IPS DF 6.9 (cell line): ENCODE measurements around the gene LRRC3C.

ENCODE experiments used
- DNase-seq: peaks from one replicate; pipeline ENCODE4 v3.0.0-alpha.2; 2013; ENCODE audit warnings: low read depth, low spot score
- H3K27ac ChIP-seq: one replicate; pipeline ENCODE4 v1.5.1; 2013; ENCODE audit warnings: low read length, control low read depth
- H3K27me3 ChIP-seq: 2 replicates; pipeline ENCODE4 v1.6.1; 2013; ENCODE audit warnings: mild to moderate bottlenecking, low read length; ENCODE audit not compliant: control insufficient read depth, insufficient read depth
- H3K36me3 ChIP-seq: 2 replicates; pipeline ENCODE4 v1.6.1; 2013; ENCODE audit warnings: low read length; ENCODE audit not compliant: control insufficient read depth, insufficient read depth
- H3K4me1 ChIP-seq: 2 replicates; pipeline ENCODE4 v1.6.1; 2013; ENCODE audit warnings: low read length; ENCODE audit not compliant: control insufficient read depth, insufficient read depth
- H3K4me3 ChIP-seq: 2 replicates; pipeline ENCODE4 v1.5.1; 2013; ENCODE audit warnings: mild to moderate bottlenecking, low read length
- H3K9me3 ChIP-seq: 2 replicates; pipeline ENCODE4 v1.6.1; 2013; ENCODE audit warnings: low read length, inconsistent platforms; ENCODE audit not compliant: control insufficient read depth, insufficient read depth
- WGBS: extraction: QIAGEN DNeasy Blood & Tissue Kit; methylation state at CpG from one replicate; pipeline ENCODE4 v1.1.7; 2013; ENCODE audit warnings: mixed read lengths, missing lambda C conversion rate; ENCODE audit not compliant: insufficient read length, insufficient coverage; 5-methylcytosine and 5-hydroxymethylcytosine counted together

Gene LRRC3C

DNA sequence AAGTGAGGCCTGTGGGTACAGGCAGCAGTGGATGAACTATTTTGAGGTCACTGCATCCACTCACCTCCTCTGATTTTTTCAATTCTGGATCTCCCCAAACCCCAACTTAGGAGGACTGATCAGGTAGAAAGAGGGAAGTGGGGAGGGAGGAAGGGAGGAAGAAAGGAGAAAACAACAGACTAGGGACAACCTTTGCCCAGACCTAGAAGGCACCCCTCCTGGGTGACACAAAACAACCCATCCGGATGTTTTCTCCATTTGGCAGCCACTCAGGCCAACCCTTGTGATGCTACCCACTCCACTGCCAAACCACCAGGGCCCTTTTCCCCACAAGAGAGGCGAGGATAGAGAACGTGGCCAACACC lies 2.9 kb upstream of the LRRC3C start:
- Histone ChIP-seq H3K4me1 (peaks cover 3% of the 10 kb centered on the region; the same call in 1 of the 2 replicates), H3K27me3 (no peaks in the 10 kb centered on the region), H3K9me3 (no peaks in the 10 kb centered on the region), H3K36me3 (peaks cover 23% of the 10 kb centered on the region), H3K4me3 (no peak overlapping the region), H3K27ac (no peak overlapping the region)
- WGBS: no CpG with 5 or more reads among the region's 3 CpGs
- no peak for DNase-seq

DNA sequence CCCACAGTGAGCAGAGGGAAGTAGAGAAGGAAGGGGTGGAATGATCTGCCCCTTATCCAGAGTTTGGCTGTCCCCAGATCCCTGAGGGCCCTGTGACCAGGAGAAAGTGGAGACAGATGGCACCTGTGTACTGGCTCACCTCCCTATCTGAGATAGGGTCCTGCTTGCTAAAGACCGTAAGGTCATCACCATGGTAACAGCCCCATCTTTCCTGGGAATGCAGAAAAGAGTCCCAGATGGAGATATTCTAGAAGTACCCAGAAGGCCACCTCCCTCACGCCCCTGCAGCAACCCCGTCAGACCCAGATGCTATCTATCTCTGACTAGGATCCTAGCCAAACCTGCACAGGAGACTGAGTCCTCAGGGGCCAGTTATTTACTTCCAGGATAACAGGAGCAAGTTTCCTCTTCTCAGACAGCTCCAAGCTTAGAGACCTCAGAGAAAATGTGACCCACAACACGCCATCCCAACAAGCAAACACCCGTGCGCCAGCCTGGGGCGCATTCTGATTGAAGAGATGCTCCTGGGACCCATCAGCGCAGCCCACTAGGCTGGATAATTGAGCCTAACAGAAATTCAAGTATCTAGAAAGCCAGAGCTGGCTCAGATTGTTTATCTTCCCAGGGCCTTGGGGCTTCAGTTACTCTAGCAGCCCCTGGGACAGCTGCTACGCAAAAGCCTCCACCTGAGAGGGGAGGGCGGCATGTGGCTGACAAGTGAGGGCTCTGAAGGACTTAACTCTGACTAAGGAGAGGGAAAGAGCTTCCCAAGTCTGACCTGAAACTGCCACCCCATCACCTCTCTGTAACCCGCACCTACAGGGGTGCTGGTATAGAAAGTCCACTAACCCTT lies 2.0 kb upstream of the LRRC3C start:
- no peak for DNase-seq
- WGBS: no CpG with 5 or more reads among the region's 11 CpGs
- H3K9me3 ChIP-seq: no peaks in the 10 kb centered on the region
- peaks cover 3% of the 10 kb centered on the region; the same call in 1 of the 2 replicates for H3K4me1 ChIP-seq
- H3K27ac ChIP-seq: no peak overlapping the region
- H3K36me3 ChIP-seq: peaks cover 23% of the 10 kb centered on the region
- H3K4me3 ChIP-seq: no peak overlapping the region
- no peaks in the 10 kb centered on the region for H3K27me3 ChIP-seq

DNA sequence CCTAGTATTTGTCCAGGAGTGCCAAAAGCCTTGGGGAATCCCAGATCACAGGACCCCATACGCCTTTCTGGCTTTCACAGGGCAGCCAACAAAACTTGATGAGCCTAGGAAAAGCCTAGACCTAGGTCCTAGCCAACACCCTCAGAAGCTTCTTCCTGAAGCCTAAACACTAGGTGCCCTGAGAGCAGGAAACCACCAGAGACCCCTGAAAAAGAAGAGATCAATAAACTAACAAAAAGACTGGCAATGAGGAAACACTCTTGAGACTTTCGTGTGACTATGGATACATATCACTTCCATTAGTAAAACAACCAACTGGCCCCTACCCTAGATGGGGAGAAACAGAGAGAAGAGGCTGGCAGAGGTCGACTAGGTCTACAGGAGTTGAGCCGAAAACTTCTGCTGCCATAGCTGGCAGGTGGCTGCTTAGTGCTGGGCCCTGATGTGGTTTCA lies 1.4 kb upstream of the LRRC3C start:
- peaks cover 3% of the 10 kb centered on the region; the same call in 1 of the 2 replicates for H3K4me1 ChIP-seq
- no peak for DNase-seq
- H3K36me3 ChIP-seq: peaks cover 22% of the 10 kb centered on the region
- no peak overlapping the region for H3K27ac ChIP-seq
- no CpG with 5 or more reads among the region's 4 CpGs for WGBS
- no peaks in the 10 kb centered on the region for H3K27me3 ChIP-seq
- peak overlapping the region; percentile 91; the same call in 1 of the 2 replicates for H3K4me3 ChIP-seq
- no peaks in the 10 kb centered on the region for H3K9me3 ChIP-seq

DNA sequence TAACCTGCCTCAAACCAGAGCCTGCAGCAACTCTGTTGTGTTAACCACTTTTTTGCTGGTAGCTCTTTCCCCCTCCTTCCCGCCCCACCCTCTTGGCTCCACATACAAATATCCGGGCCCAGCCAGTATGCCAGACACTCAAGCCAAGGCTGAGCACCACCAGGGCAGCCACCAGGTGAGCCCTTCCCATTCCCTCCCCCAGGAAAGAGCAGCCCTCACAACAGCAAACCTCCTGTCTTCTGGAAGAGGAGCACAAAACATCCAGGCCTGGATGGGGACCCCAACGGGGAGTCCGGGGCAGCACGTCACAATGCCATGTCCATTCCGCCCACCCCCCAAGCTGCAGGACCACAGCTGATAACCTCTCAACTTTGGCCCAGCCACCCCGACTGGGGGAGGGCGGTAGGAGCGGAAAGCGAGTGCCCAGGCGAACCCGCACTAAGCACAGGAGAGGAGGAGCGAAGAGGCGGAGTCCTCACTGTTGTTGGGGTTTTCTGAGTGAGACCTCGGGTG lies 888 bp upstream of the LRRC3C start:
- DNase-seq: peak; percentile 22
- WGBS: no CpG with 5 or more reads among the region's 15 CpGs
- H3K27me3 ChIP-seq: no peaks in the 10 kb centered on the region
- no peaks in the 10 kb centered on the region for H3K9me3 ChIP-seq
- peaks cover 3% of the 10 kb centered on the region; the same call in 1 of the 2 replicates for H3K4me1 ChIP-seq
- H3K36me3 ChIP-seq: peaks cover 18% of the 10 kb centered on the region
- peak overlapping the region; percentile 91 for H3K4me3 ChIP-seq
- no peak overlapping the region for H3K27ac ChIP-seq

DNA sequence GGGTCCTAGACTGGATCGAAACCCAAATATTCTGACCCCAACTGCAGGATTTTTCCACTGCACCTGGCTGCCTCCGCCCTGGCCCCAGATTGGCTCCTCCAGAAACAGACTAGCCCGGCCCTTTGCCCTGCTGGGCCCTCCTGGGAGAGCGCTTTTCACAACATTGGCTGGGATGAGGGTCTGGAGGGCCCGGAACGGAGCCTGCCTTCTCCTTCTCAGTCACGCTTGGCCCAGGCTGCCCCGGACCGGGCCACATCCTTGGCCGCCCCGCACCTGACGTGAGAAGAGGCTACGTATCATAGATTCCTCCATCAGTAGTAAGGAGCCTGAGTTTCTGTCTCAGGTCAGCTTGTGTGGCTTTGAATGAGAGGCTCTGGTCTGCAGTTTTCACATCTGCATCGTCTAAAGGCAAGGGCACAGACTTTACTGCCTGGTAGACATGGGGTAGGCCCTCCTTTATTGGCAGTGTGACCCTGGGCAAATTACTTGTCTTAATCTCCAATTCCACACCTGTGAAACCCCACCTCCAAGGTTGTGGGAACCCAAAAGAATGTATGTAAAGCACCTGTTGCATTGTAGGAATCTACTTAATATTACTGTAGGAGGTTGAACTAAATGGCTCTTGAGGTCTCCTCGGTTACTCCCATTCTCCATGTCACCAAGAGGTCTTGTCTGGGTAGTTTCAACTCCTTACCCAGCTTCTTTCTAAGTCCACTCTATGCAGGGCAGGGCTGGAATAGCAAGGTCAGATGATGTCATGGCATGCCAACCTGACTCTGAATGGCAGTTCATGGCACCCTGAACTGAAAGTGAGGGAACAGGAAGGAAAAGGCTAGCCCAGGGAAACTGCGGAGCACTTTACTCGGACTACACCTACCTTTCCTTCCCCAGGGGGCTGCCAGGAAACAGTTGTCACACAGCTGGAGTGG lies 661 bp downstream of the LRRC3C start:
- Histone ChIP-seq H3K4me1 (peaks cover 3% of the 10 kb centered on the region; the same call in 1 of the 2 replicates), H3K36me3 (peaks cover 3% of the 10 kb centered on the region), H3K9me3 (no peaks in the 10 kb centered on the region), H3K27me3 (no peaks in the 10 kb centered on the region), H3K4me3 (peak overlapping the region; percentile 65; the same call in 1 of the 2 replicates), H3K27ac (no peak overlapping the region)
- DNase-seq: peak; percentile 18
- no CpG with 5 or more reads among the region's 17 CpGs for WGBS

DNA sequence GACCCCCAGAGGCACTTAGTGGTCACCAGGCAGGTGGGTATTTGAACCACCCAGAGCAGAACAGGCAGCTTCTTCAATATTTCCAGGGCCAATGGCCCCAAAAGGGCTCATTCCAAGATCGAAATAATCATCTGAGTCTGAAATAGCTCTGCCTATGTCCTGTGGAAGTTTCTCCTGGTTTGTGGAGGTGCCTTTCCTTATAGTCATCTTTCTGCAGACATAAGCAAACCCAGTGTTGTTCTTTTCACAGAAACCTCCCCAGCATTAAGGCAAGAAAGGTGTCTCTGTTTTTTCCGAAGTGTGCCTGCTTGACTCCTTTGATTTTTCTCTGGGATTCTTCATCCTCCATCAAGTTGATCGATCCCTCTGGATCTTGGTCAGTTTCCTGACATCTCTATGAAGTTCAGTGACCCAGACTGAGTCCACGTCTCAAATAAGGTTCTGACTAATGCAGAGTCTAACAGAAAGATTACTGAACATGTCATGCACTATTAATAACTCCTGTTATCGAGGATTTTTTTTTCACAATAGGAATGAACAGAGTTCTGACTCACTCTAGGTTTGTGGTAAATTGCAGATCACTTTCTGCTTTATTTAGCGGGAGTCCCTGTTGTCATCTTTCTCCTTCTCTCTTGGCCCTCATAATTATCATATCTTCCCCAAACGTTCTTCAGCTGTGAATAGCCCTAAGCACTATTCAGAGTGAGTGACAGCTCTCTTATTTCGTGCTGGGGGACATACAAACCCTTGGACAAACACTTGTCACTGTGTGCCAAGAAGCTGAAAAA lies 1.5 kb downstream of the LRRC3C start:
- H3K4me3 ChIP-seq: no peak overlapping the region
- no peaks in the 10 kb centered on the region for H3K27me3 ChIP-seq
- H3K4me1 ChIP-seq: peaks cover 5% of the 10 kb centered on the region; the same call in 1 of the 2 replicates
- no peaks in the 10 kb centered on the region for H3K9me3 ChIP-seq
- no peak overlapping the region for H3K27ac ChIP-seq
- no peak for DNase-seq
- no peaks in the 10 kb centered on the region for H3K36me3 ChIP-seq
- WGBS: no CpG with 5 or more reads among the region's 8 CpGs

DNA sequence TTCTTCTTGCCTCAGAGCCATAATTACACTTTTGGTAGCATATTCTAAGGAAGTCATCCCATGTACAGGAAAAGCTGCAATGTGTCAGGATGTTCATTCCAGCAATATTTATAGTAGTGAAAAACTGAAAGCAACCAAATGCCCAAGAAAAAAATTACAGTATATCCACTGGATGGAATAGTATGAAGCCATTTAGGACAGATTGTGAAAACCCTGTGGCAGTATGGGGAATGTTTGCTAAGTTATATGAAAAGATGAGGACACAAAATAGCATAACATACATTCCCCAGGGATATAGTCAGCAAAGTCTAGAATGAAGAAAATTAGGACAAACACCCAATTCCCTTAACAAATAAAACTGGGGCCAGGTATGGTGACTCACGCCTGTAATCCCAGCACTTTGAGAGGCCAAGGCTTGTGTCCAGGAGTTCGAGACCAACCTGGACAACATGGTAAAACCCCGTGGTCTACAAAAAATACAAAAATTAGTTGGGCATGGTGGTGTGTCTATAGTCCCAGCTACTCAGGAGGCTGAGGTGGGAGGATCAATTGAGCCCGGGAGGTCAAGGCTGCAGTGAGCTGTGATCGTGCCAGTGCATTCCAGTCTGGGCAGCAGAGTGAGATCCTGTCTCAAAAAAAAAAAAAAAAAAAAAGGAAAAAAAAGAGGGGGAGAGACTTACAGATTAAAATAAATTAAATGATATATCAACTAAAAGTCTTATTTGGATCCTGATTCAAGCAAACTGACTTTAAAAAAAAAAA lies 2.3 kb downstream of the LRRC3C start:
- no peaks in the 10 kb centered on the region for H3K36me3 ChIP-seq
- no CpG with 5 or more reads among the region's 5 CpGs for WGBS
- no peak overlapping the region for H3K4me3 ChIP-seq
- H3K4me1 ChIP-seq: peaks cover 5% of the 10 kb centered on the region; the same call in 1 of the 2 replicates
- no peaks in the 10 kb centered on the region for H3K9me3 ChIP-seq
- H3K27me3 ChIP-seq: no peaks in the 10 kb centered on the region
- H3K27ac ChIP-seq: no peak overlapping the region
- no peak for DNase-seq

DNA sequence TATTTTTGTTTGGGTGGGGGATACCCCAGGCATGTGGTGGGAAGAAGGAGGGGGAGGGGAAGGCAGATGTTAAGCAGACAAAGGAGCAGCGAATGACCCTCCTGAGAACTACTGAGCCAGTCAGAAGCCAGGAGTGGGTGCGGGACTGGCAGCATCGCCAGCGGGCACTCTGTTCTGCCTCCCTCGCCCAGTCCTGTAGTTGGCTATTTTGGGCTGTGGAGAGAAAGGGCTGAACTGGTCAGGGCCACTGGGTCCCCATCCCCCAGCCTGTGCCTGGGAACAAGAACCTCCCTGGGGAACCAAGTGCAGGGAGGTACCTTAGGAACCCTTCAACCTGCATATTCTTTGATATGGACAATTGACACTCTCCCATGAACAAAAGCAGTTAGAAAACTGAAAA lies 6.4 kb downstream of the LRRC3C start:
- Histone ChIP-seq H3K27me3 (no peaks in the 10 kb centered on the region), H3K4me1 (peaks cover 2% of the 10 kb centered on the region; the same call in 1 of the 2 replicates), H3K27ac (no peak overlapping the region), H3K4me3 (no peak overlapping the region), H3K9me3 (no peaks in the 10 kb centered on the region), H3K36me3 (no peaks in the 10 kb centered on the region)
- WGBS: no CpG with 5 or more reads among the region's 5 CpGs
- DNase-seq: no peak

DNA sequence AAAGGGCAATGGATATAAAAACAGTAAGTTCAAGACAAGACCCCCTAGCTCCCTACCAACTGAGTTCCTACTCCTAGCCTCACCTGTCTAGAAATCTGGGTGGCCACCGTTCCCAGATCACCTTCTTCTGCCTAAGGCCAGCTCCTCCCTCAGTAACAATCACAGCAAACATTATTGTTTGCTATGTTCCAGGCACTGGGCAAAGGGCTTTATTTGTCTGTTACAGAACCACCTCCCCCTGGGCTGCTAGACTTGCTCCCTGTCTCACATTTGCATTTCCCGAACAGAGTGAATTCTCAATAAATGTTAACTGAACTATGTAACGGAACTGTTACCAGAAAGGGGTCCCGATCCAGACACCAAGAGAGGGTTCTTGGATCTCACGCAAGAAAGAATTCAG lies 6.8 kb downstream of the LRRC3C start:
- Histone ChIP-seq H3K4me3 (no peak overlapping the region), H3K9me3 (no peaks in the 10 kb centered on the region), H3K27me3 (no peaks in the 10 kb centered on the region), H3K27ac (no peak overlapping the region), H3K36me3 (no peaks in the 10 kb centered on the region), H3K4me1 (peaks cover 2% of the 10 kb centered on the region; the same call in 1 of the 2 replicates)
- WGBS: no CpG with 5 or more reads among the region's 5 CpGs
- no peak for DNase-seq
